ENCODE measurements around the gene PDXK.

GRCh38 chr21:43811262-43812105 lies 92.6 kb downstream of the PDXK start:
- TF ChIP-seq EP300 (conservative IDR thresholded peaks at IDR 0.05; ENCODE audit: poor library complexity, severe bottlenecking) (no peak), EZH2 (IDR thresholded peaks at IDR 0.05; ENCODE audit: borderline replicate concordance, insufficient read depth, low read length, poor library complexity, severe bottlenecking) (no peak), RAD21 (conservative IDR thresholded peaks at IDR 0.05) (no peak), TAF1 (IDR thresholded peaks at IDR 0.05; ENCODE audit: low read depth) (no peak), REST (IDR thresholded peaks at IDR 0.05; ENCODE audit: borderline replicate concordance) (no peak)
- TF ChIP-seq, protein P1, sequence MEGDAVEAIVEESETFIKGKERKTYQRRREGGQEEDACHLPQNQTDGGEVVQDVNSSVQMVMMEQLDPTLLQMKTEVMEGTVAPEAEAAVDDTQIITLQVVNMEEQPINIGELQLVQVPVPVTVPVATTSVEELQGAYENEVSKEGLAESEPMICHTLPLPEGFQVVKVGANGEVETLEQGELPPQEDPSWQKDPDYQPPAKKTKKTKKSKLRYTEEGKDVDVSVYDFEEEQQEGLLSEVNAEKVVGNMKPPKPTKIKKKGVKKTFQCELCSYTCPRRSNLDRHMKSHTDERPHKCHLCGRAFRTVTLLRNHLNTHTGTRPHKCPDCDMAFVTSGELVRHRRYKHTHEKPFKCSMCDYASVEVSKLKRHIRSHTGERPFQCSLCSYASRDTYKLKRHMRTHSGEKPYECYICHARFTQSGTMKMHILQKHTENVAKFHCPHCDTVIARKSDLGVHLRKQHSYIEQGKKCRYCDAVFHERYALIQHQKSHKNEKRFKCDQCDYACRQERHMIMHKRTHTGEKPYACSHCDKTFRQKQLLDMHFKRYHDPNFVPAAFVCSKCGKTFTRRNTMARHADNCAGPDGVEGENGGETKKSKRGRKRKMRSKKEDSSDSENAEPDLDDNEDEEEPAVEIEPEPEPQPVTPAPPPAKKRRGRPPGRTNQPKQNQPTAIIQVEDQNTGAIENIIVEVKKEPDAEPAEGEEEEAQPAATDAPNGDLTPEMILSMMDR (IDR thresholded peaks at IDR 0.05; ENCODE audit: poor library complexity, severe bottlenecking), result no peak
